Ishikawa (cell line): ENCODE results near the gene ZNFX1.

ENCODE experiments used
- CEBPB ChIP-seq: IDR thresholded peaks from 2 replicates; pipeline ENCODE4 v1.6.1; 2012
- CREB1 ChIP-seq: IDR thresholded peaks from 2 replicates; pipeline ENCODE4 v1.6.1; 2012; ENCODE audit warnings: low read depth
- EGR1 ChIP-seq: IDR thresholded peaks from 2 replicates; pipeline ENCODE4 v1.6.1; 2012
- EP300 ChIP-seq: IDR thresholded peaks from 2 replicates; pipeline ENCODE4 v1.6.1; 2012; ENCODE audit warnings: borderline replicate concordance
- FOXM1 ChIP-seq: IDR thresholded peaks from 2 replicates; pipeline ENCODE4 v1.6.1; 2012; ENCODE audit warnings: low read depth, borderline replicate concordance
- MAX ChIP-seq: IDR thresholded peaks from 2 replicates; pipeline ENCODE4 v1.6.1; 2012
- NFIC ChIP-seq: IDR thresholded peaks from 2 replicates; pipeline ENCODE4 v1.6.1; 2012
- RAD21 ChIP-seq: IDR thresholded peaks from 2 replicates; pipeline ENCODE4 v1.6.1; 2012; ENCODE audit warnings: low read depth
- REST ChIP-seq: IDR thresholded peaks from 2 replicates; pipeline ENCODE4 v1.6.1; 2012; ENCODE audit warnings: low read depth, mild to moderate bottlenecking
- TAF1 ChIP-seq: IDR thresholded peaks from 2 replicates; pipeline ENCODE4 v1.6.1; 2012; ENCODE audit warnings: low read depth, mild to moderate bottlenecking
- TCF12 ChIP-seq: IDR thresholded peaks from 2 replicates; pipeline ENCODE4 v1.6.1; 2012; ENCODE audit warnings: low read depth
- TEAD4 ChIP-seq: IDR thresholded peaks from 2 replicates; pipeline ENCODE4 v1.6.1; 2012
- USF1 ChIP-seq: IDR thresholded peaks from 2 replicates; pipeline ENCODE4 v1.6.1; 2012
- YY1 ChIP-seq: IDR thresholded peaks from 2 replicates; pipeline ENCODE4 v1.6.1; 2012; ENCODE audit warnings: low read depth
- ZBTB7A ChIP-seq: IDR thresholded peaks from 2 replicates; pipeline ENCODE4 v1.6.1; 2012; ENCODE audit warnings: low read depth

The ZNFX1 gene

GRCh38 chr20:49283703-49284625 lies 6.1 kb upstream of the ZNFX1 start:
- no peak for TF ChIP-seq EP300
- TF ChIP-seq REST, result no peak
- no peak for TF ChIP-seq CEBPB
- no peak for TF ChIP-seq ZBTB7A
- TF ChIP-seq TCF12, result no peak
- TF ChIP-seq FOXM1, result no peak
- TF ChIP-seq EGR1, result no peak
- no peak for TF ChIP-seq YY1
- no peak for TF ChIP-seq RAD21
- TF ChIP-seq MAX, result no peak
- TF ChIP-seq USF1, result no peak
- no peak for TF ChIP-seq CREB1

GRCh38 chr20:49283176-49283702 lies 5.4 kb upstream of the ZNFX1 start:
- TF ChIP-seq CEBPB, result no peak
- TF ChIP-seq TEAD4, result no peak
- TF ChIP-seq TCF12, result no peak
- TF ChIP-seq MAX, result no peak
- TF ChIP-seq FOXM1, result no peak
- no peak for TF ChIP-seq CREB1
- TF ChIP-seq EP300, result no peak
- no peak for TF ChIP-seq REST

GRCh38 chr20:49282584-49283171 lies 4.8 kb upstream of the ZNFX1 start:
- TF ChIP-seq EP300 (no peak), ZBTB7A (no peak), MAX (no peak), NFIC (no peak), USF1 (no peak), YY1 (no peak), FOXM1 (no peak), CEBPB (no peak), REST (no peak), TEAD4 (no peak), TCF12 (no peak), CREB1 (no peak)

GRCh38 chr20:49281913-49282467 lies 4.1 kb upstream of the ZNFX1 start:
- TF ChIP-seq TEAD4, result no peak
- no peak for TF ChIP-seq RAD21
- TF ChIP-seq EGR1, result no peak
- no peak for TF ChIP-seq TCF12
- TF ChIP-seq FOXM1, result no peak
- no peak for TF ChIP-seq REST
- no peak for TF ChIP-seq CEBPB
- TF ChIP-seq ZBTB7A, result no peak
- no peak for TF ChIP-seq TAF1
- no peak for TF ChIP-seq CREB1
- TF ChIP-seq MAX, result no peak
- TF ChIP-seq YY1, result no peak
- TF ChIP-seq USF1, result no peak
- TF ChIP-seq NFIC, result no peak
- no peak for TF ChIP-seq EP300
